Stimulated activated CD4-positive, alpha-beta T cell treated with anti-CD3 and anti-CD28 coated beads, TNF-alpha, amount 100 ng/mL, for 24 hours (primary cell): Measurements from ENCODE around the gene PGM5.

Experiments used
- DNase-seq, 3 experiments: peaks; one replicate each; pipeline ENCODE4 v3.0.0-alpha.2; 2020; ENCODE audit warnings: low read depth in 3 of 3

Gene PGM5

GRCh38 chr9:68433531-68434110 lies 77.2 kb downstream of the PGM5 start:
- DNase-seq = no peak

- DNase-seq = no peak
Measured at GRCh38 chr9:68437785-68438184, 81.4 kb downstream of the PGM5 start.

DNA sequence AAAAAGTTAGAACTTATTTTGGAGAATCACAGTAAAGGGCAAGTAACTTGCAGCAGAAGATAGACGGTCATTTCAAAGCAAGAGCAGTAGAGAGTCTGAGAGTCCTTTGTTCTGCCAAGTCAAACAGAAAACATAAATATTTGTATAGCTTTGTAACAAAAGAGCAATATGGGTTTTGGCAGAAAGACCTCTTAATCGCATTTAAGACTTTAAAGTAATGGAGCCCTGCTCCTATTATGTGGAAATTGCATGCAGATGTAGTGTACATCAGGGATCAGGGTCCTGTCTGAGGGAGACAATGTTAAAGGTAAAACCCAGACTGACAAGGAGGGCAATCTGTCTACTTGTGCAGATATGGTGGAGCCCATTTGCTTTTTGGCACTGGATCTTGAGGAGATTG lies 87.2 kb downstream of the PGM5 start:
- DNase-seq = no peak

GRCh38 chr9:68446836-68447235 lies 90.4 kb downstream of the PGM5 start:
- DNase-seq = no peak

GRCh38 chr9:68447611-68448010 lies 91.2 kb downstream of the PGM5 start:
- DNase-seq = no peak

DNA sequence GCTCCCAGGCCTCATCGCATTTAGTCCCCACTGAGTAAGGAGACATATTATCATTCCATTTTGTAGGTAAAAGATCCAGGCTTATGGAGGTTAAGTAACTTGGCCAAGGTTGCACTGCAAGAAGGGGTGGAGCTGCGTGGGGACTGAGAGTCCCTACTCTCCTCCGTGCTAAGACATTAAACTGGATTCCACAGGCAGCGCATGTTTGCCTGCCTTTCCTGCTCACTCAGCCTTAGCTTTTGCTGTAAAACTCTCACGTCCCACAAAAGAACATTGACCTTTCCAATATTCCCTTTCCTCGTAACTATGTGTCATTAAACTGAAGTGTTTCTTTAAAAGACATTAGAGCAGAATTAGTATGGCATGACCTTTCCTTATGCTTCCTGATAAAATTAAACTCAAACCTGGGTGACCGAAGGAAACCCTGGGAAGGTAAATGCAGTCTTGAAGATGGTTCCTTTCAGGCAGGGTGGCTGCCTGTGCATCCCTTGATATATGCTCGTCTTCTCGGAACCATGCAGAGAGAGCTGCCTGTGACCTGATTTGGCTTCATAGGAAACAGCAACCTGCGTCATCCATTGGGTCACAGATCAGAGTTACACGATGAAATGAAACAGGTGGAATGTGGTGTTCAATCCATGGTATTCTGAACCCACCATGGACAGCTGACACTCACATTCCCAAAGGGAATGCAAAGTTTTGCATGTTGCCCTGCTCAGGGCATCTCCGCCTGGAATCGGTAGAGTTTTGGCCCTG lies 98.3 kb downstream of the PGM5 start:
- DNase-seq = no peak

GRCh38 chr9:68455451-68455850 lies 99.0 kb downstream of the PGM5 start:
- DNase-seq = no peak

DNA sequence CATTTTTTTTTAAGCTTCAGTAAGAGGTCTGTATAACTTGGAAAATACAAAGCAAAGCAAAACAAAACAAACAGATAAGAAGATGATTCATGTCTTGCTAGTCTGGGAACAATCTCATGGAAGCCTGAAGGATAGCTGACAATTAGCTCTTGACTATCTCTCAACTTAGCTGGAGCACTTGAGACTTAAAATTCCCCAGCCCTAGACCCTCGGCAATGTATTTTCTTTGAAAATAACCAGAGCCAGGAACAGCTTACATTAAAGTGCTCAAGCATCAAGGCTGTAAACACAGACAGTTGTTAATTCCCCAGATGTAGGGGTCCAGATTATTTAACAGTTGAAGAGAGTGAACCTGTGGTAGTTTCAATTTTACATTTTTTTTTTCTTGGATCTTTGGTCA lies 101.4 kb downstream of the PGM5 start:
- DNase-seq = no peak

GRCh38 chr9:68458918-68459317 lies 102.5 kb downstream of the PGM5 start:
- DNase-seq = no peak

- DNase-seq = no peak
Measured at GRCh38 chr9:68462105-68462775, 105.8 kb downstream of the PGM5 start.

DNA sequence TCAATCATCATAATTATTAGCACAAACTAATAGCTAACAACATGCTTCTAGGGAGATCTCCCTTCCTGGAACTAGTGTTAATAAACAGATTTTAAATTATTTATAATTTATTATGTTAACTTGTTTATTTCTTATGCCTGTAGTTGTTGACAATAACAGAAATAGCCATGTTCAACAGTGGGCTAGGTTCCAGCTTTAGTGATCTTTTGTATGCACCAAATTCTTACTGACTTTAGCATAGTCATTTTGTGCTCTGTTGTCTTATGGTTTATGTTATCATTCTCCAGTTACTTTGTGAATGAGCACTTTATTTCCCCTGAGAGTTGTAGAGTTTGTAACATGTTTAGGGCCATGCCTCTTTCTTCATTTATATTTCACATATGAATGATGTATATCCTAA lies 113.7 kb downstream of the PGM5 start:
- no peak for DNase-seq

GRCh38 chr9:68470634-68471033 lies 114.2 kb downstream of the PGM5 start:
- no peak for DNase-seq

GRCh38 chr9:68472119-68472518 lies 115.7 kb downstream of the PGM5 start:
- DNase-seq = no peak

- DNase-seq = no peak
Measured at GRCh38 chr9:68473790-68474189, 117.4 kb downstream of the PGM5 start.

DNA sequence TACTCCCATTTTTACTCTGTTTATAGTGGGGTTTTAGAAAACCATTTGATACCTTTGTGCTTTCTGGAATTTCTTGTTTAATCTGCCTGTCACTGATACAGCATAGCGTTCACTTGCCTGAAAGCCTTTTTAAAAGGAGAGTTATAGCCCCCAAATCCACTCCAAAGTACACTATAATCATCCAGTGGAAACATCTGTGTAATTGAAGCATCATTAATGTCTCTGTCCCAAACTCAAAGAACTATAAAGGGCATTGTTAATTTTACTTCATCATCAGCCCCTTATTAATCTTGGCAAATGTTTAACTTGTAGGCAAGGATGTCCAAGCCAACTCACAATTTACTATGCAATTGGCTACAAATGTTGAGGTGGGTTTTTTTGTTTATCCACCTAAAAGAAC lies 120.0 kb downstream of the PGM5 start:
- DNase-seq = no peak

- no peak for DNase-seq
Measured at GRCh38 chr9:68476847-68477246, 120.4 kb downstream of the PGM5 start.

DNA sequence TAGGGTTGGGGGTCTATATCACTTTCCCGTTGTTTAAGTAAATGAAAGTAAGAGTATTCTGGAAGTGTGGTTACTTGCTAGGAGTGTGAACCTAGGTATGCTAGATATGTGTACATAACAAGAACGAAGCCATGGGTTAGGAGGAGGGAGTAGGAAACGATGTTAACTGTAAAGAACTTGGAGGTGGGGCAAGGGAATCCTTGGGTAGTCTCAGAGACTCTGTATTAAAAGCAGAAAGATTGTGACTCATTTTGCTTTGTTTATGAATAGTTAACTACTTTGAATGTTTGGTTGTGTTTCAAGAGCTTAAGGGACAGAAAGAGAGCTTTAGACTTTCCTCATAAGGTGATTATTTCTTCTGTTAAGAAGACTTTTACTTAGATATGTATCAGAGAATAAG lies 124.4 kb downstream of the PGM5 start:
- DNase-seq = no peak

- DNase-seq = no peak
Measured at GRCh38 chr9:68482548-68482947, 126.1 kb downstream of the PGM5 start.

GRCh38 chr9:68488126-68488525 lies 131.7 kb downstream of the PGM5 start:
- DNase-seq = no peak

DNA sequence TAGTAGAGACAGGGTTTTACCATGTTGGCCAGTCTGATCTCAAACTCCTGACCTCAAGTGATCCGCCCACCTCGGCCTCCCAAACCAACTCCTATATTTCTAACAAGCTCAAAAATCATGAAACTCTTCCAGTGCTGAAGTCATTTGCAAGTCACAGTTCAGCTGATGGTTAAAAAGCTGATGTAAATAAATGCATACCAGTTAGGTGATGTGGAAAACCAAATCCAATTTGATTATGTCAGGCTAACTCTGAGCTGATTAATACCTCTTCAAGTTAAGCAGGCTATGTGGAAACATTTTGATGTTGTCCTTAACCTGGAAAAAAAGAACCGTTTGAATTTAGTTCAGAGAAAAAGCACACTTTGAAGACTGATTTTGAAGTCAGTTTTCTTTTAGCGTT lies 133.2 kb downstream of the PGM5 start:
- no peak for DNase-seq

DNA sequence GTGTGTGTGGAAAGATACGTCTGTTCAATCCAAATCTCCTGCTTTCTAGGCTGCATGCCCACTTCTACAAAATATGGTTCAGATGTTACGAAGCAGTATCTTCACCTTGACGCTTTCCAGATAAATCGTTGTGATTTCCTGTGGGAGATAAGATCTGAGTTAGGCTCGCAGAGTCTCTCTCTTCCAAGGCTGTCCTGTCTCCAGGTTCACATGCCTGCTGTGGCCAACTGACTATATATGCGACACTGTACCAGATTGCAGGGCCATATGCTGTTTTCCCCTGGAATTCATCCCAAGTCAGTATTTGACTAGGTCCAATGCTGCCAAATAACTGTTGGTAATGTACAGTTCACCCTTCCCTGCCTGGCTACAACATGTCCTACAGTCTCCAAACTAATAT lies 136.4 kb downstream of the PGM5 start:
- no peak for DNase-seq

GRCh38 chr9:68493541-68493940 lies 137.1 kb downstream of the PGM5 start:
- DNase-seq = no peak

- no peak for DNase-seq
Measured at GRCh38 chr9:68493958-68494577, 137.7 kb downstream of the PGM5 start.
